Kidney (tissue), 14 donors: ENCODE results near the gene CXCL8. TPM values are rescaled to one million over a fixed set of nuclear protein-coding genes. Genes with fewer than 3 reads are reported as not detected.

Experiments
- DNase-seq, 5 donors: peaks; one replicate each; pipeline ENCODE4 v3.0.0-alpha.2; 2013 to 2020
- FAIRE-seq: peaks from 2 replicates; lab custom pipeline; 2012; peaks lifted over from hg19 to GRCh38; lab: Jason Lieb, UNC
- H3K27ac ChIP-seq, 2 donors: one replicate each; pipeline ENCODE4 v1.7.0; 2013; ENCODE audit warnings: low read depth in 2 of 2, low read length in 2 of 2, inconsistent platforms in 1 of 2
- H3K27me3 ChIP-seq: one replicate; pipeline ENCODE4 v1.7.1; 2013; ENCODE audit warnings: low read length, inconsistent platforms; ENCODE audit not compliant: control insufficient read depth, insufficient read depth
- H3K36me3 ChIP-seq, 3 donors: one replicate each; pipeline versions ENCODE4 v1.7.0 to v1.7.1; 2013; ENCODE audit warnings: low read length in 3 of 3, control low read depth in 1 of 3, inconsistent platforms in 1 of 3; ENCODE audit not compliant: insufficient read depth in 3 of 3, control insufficient read depth in 2 of 3
- H3K4me1 ChIP-seq, 3 donors: one replicate each; pipeline versions ENCODE4 v1.7.0 to v1.7.1; 2013; ENCODE audit warnings: low read length in 3 of 3, inconsistent platforms in 1 of 3, low read depth in 1 of 3; ENCODE audit not compliant: control insufficient read depth in 2 of 3, insufficient read depth in 2 of 3
- H3K4me3 ChIP-seq, 3 donors: one replicate each; pipeline versions ENCODE4 v1.7.0 to v1.8.1; 2013; ENCODE audit warnings: low read length in 3 of 3, control low read depth in 1 of 3, inconsistent platforms in 1 of 3
- H3K9ac ChIP-seq, 3 donors: one replicate each; pipeline versions ENCODE4 v1.7.0 to v1.7.1; 2013; ENCODE audit warnings: low read length in 3 of 3, control low read depth in 1 of 3, inconsistent platforms in 1 of 3
- H3K9me3 ChIP-seq, 3 donors: one replicate each; pipeline versions ENCODE4 v1.7.0 to v1.7.1; 2013; ENCODE audit warnings: low read length in 3 of 3, control low read depth in 1 of 3, inconsistent platforms in 1 of 3; ENCODE audit not compliant: control insufficient read depth in 2 of 3, insufficient read depth in 1 of 3
- intact Hi-C: fragments of 100-400 bp; cut with DNase I; formaldehyde crosslinking; loops from one replicate; pipeline ENCODE4 v1.11.1; 2022
- polyA plus RNA-seq: library from polyadenylated mRNA; stranded (reverse); fragments of 350-450 nt; fragmentation: Illumina TruSeq; extraction: RNeasy Lipid Tissue Mini Kit (QIAGEN cat#74804); gene quantifications from one replicate; pipeline ENCODE4 v1.2.3, GENCODE V29; 2014; ENCODE audit warnings: low read depth, low replicate concordance; ENCODE audit not compliant: insufficient read depth
- total RNA-seq: library from RNA; stranded (reverse); fragmentation: NEBNext Ultra II Directional; extraction: Animal tissue kit (Norgen Biotek cat#: 25700); gene quantifications from one replicate; pipeline ENCODE4 v1.2.1, GENCODE V29; 2021
- TF ChIP-seq, protein P1 (sequence below): IDR thresholded peaks from 3 replicates; pipeline ENCODE4 v1.5.1; 2012; ENCODE audit warnings: mild to moderate bottlenecking, moderate library complexity, borderline replicate concordance; ENCODE audit not compliant: insufficient read depth; ENCODE audit errors: extremely low read depth
- donor health status: control.
- donor health status: control.
- donor health status: control.
- donor health status: control.
- donor health status: control.
- donor health status: DM: yes; HTN: yes; CAD: no.
- donor health status: Normal renal cell carcinoma (clear cell type).

The CXCL8 gene
- total and polyA plus RNA-seq, 2 donors from 2014 or later, result 1.3 to 4.8 TPM

DNA sequence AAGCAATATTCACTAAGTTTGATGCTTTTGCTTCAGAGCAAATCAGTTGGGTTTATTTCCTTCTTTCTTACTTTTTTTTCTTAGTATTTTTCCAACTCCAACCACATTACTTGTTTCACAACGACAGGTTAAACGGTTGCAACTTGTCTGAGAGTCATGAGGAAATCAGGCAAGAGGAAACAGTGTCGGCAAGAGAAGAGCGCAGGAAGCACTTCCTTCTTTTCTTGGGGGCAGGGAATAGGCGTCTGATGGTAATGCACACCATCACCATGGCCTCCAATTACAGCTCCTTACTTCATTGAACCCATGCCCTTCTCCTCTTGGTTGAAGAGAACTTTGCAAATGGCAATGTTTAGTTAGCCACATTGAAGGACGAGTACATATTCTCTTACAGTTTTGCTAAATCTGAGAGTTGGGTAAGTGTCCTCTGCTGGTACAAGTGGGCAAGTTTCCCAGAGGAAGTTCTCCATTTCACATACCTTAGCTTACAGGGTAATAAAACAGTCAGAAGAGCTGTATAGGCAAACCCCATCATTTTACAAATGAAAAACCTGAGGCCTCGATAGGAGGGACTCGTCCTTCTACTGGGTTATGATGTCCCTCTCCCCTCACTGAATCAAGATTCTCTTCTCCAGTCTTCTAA, 8.3 kb upstream of the CXCL8 start:
- TF ChIP-seq, protein P1, sequence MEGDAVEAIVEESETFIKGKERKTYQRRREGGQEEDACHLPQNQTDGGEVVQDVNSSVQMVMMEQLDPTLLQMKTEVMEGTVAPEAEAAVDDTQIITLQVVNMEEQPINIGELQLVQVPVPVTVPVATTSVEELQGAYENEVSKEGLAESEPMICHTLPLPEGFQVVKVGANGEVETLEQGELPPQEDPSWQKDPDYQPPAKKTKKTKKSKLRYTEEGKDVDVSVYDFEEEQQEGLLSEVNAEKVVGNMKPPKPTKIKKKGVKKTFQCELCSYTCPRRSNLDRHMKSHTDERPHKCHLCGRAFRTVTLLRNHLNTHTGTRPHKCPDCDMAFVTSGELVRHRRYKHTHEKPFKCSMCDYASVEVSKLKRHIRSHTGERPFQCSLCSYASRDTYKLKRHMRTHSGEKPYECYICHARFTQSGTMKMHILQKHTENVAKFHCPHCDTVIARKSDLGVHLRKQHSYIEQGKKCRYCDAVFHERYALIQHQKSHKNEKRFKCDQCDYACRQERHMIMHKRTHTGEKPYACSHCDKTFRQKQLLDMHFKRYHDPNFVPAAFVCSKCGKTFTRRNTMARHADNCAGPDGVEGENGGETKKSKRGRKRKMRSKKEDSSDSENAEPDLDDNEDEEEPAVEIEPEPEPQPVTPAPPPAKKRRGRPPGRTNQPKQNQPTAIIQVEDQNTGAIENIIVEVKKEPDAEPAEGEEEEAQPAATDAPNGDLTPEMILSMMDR, result no peak
- intact Hi-C loops, result no loop called here
- Histone ChIP-seq H3K9ac (no peak overlapping the region), H3K36me3 (no peaks in the 10 kb centered on the region), H3K4me3 (no peak overlapping the region), H3K4me1 (no peaks in the 10 kb centered on the region), H3K27ac (no peak overlapping the region), H3K27me3 (no peaks in the 10 kb centered on the region), H3K9me3 (no peaks in the 10 kb centered on the region)
- FAIRE-seq, result no peak
- no peak for DNase-seq

DNA sequence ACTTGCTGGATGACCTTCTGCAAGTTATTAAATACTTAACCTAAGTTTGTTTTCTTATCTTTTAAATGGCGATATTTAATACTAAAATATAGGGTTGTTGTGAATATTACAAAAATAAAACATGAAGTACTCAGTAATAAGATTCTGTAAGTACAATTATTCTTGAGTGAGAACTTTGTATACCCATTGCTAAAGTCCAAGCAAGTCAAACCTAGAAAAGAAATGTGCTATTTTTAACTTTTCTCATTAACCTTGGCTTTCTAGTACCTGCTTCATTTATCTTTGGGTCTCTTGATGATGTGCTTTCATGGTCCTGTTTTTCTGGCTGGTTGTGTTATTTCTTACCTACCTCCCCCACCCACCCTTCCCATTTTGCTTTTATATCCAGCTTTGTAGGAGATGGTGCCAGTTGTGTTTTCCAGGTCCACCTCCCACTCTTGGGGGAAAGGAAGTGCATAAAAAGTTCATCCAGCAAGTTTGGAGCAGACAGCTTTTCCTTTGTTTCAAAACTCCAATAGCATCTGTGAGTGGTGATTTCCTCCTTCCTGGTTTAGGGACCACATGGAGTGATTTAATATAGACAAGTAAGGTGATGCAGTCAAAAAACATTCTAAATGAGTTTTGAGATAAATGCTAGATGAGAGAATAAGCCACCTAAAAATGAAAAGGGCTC, 7.5 kb upstream of the CXCL8 start:
- H3K9me3 ChIP-seq, result no peaks in the 10 kb centered on the region
- H3K4me1 ChIP-seq, result no peaks in the 10 kb centered on the region
- TF ChIP-seq, protein P1, result no peak
- no peak overlapping the region for H3K4me3 ChIP-seq
- H3K27ac ChIP-seq, result no peak overlapping the region
- H3K36me3 ChIP-seq, result no peaks in the 10 kb centered on the region
- FAIRE-seq, result no peak
- no peaks in the 10 kb centered on the region for H3K27me3 ChIP-seq
- peak in 1 of 5 donors; percentile 33 for DNase-seq
- intact Hi-C loops, result no loop called here
- no peak overlapping the region for H3K9ac ChIP-seq

DNA sequence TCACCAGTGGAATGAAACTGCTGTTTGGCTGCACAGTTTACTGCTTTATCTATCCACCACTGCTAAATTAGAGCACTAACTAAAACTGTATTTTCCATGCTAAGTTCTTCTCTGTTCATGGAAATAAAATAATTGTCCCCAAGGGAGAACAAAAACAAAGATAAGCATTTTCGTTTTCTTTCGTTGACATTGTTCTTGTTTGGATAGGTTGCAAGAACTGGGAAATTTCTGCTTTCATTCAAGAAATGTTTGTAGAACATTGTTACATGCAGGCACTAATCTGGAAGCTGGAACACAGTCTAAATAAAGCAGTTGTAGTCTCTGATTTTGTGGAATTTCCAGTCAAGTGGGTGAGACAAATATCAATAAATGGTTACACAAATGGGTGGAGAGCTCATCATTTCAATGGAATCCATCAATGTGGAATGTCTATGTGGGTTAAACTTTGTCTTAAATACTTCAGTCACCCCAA, 5.8 kb upstream of the CXCL8 start:
- intact Hi-C loops, result no loop called here
- no peaks in the 10 kb centered on the region for H3K9me3 ChIP-seq
- TF ChIP-seq, protein P1, result no peak
- no peak overlapping the region for H3K4me3 ChIP-seq
- FAIRE-seq (no peak), DNase-seq (no peak)
- H3K4me1 ChIP-seq, result no peaks in the 10 kb centered on the region
- peak overlapping the region in 1 of 2 donors; percentile 52 for H3K27ac ChIP-seq
- no peak overlapping the region for H3K9ac ChIP-seq
- no peaks in the 10 kb centered on the region for H3K27me3 ChIP-seq
- H3K36me3 ChIP-seq, result no peaks in the 10 kb centered on the region
